ENCODE data around the gene TRIOBP.

TRIOBP gene

GRCh38 chr22:37750596-37751162 is 53.8 kb downstream of the TRIOBP start:
- DNase-seq: no peak

- no peak for DNase-seq
Observed at GRCh38 chr22:37751449-37752188, 54.8 kb downstream of the TRIOBP start.

GRCh38 chr22:37752189-37753087 is 55.6 kb downstream of the TRIOBP start:
- DNase-seq: no peak

- no peak for DNase-seq
Observed at GRCh38 chr22:37753746-37754145, 56.9 kb downstream of the TRIOBP start.

GRCh38 chr22:37757663-37758062 is 60.8 kb downstream of the TRIOBP start:
- no peak for DNase-seq

GRCh38 chr22:37758694-37759093 is 61.8 kb downstream of the TRIOBP start:
- no peak for DNase-seq

- DNase-seq: no peak
Observed at GRCh38 chr22:37759281-37759680, 62.4 kb downstream of the TRIOBP start.

GRCh38 chr22:37760152-37760551 is 63.3 kb downstream of the TRIOBP start:
- DNase-seq: no peak

GRCh38 chr22:37762389-37762836 is 65.6 kb downstream of the TRIOBP start:
- no peak for DNase-seq

GRCh38 chr22:37763012-37763411 is 66.2 kb downstream of the TRIOBP start:
- DNase-seq: no peak

- no peak for DNase-seq
Observed at GRCh38 chr22:37763652-37764051, 66.8 kb downstream of the TRIOBP start.

GRCh38 chr22:37764622-37765021 is 67.8 kb downstream of the TRIOBP start:
- DNase-seq: no peak

GRCh38 chr22:37765498-37765897 is 68.7 kb downstream of the TRIOBP start:
- DNase-seq: no peak

- DNase-seq: no peak
Observed at GRCh38 chr22:37765953-37766576, 69.2 kb downstream of the TRIOBP start.

- DNase-seq: no peak
Observed at GRCh38 chr22:37768273-37768672, 71.4 kb downstream of the TRIOBP start.

- DNase-seq: no peak
Observed at GRCh38 chr22:37769056-37769455, 72.2 kb downstream of the TRIOBP start.

- no peak for DNase-seq
Observed at GRCh38 chr22:37771081-37771480, 74.2 kb downstream of the TRIOBP start.

GRCh38 chr22:37771702-37772427 is 75.0 kb downstream of the TRIOBP start:
- DNase-seq: no peak

- no peak for DNase-seq
Observed at GRCh38 chr22:37774728-37775127, 77.9 kb downstream of the TRIOBP start.

GRCh38 chr22:37775785-37776638 is 79.2 kb downstream of the TRIOBP start:
- no peak for DNase-seq

GRCh38 chr22:37776639-37777005 is 79.8 kb downstream of the TRIOBP start:
- DNase-seq: no peak

Data from MV-4-11 (cell line).